Epidermal melanocyte (primary cell): ENCODE results near the gene PPP1R27.

Experiments used
- DNase-seq: peaks from one replicate; pipeline ENCODE4 v3.0.0; 2011; ENCODE audit warnings: low spot score; ENCODE audit not compliant: insufficient read length

The PPP1R27 gene

DNA sequence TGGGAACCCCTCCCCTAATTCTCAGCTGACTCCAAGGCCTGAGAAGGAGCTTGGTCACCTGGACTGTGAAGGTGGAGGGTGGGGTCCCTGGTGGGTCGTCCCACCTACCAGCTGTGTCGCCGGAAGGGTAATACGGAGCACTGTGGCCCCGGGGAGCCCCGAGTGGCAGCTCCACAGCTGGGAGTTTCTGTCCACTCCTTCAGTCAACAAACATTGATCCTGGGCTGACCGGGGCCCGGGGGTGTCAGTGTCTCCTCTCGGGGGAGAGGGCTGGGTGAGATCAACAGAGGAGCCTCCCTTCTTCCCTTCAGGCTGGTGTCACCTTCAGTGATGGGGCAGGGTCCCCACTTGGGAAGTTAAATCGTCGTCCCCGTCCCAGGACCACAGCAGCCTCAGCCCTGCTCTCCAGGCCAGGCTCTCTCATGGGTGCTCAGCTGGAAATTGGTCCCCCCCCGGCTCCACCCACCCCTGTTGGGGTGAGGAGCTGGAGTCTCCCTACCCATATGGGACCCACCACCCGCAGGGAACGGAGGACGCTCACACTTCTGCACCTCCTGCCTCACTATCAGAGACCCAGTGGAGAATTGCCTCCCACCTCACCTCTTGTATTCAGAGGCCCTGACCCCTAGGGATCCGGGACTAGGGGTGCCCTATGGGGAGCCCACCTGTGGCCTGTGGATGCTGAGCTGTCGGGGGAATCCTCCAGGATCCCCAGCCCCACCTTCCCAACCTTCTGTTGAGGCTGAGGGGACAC is 29.0 kb downstream of the PPP1R27 start:
- DNase-seq: no peak

DNA sequence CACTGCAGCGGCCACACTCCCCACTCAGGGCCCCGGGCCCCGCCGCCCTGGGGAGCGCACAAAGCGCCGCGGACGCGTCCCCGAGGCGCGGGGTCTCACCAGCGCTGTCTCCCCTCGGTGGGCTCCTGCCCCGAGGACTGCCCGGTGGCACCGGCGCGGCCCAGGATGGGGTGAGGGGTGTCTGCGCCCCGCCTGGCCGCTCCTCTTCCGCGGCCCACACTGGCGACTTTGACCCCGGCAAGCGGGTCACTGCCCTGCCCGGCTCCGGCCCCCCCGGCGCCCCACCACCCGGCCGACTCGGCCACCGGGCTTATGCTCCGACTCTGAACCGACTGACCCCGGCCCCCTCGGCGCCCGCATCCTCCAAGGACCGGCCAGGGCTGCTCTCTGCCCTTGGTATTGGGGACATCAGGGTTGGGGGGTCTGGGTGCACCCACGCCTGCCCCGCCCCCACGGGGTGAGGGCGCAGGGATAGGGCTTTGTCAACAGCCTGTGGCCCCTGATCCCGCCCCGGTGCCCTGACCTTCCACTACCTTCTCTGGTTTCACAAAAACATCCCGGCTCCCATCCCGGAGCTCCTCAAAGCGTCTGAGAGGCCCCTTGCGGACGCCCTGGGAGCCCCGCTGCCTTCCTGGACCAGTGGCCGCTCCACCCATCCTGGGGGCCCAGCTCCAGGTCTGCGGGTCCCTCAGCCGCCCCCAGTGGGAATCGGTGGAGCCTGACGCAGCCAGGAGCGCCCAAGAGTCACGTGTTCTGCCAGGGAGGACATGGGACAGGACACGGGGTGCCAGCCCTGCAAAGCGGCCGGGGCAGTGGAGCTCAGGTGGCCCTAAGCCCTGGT is 30.1 kb downstream of the PPP1R27 start:
- DNase-seq: no peak

GRCh38 chr17:81803728-81804558 is 30.9 kb downstream of the PPP1R27 start, which contains the start of gene GCGR:
Gene GCGR (plus strand): TSS chr17:81804150. CDS start chr17:81809019, 4,869 bp downstream.
- no peak for DNase-seq

GRCh38 chr17:81802856-81803643 is 31.8 kb downstream of the PPP1R27 start:
- no peak for DNase-seq

DNA sequence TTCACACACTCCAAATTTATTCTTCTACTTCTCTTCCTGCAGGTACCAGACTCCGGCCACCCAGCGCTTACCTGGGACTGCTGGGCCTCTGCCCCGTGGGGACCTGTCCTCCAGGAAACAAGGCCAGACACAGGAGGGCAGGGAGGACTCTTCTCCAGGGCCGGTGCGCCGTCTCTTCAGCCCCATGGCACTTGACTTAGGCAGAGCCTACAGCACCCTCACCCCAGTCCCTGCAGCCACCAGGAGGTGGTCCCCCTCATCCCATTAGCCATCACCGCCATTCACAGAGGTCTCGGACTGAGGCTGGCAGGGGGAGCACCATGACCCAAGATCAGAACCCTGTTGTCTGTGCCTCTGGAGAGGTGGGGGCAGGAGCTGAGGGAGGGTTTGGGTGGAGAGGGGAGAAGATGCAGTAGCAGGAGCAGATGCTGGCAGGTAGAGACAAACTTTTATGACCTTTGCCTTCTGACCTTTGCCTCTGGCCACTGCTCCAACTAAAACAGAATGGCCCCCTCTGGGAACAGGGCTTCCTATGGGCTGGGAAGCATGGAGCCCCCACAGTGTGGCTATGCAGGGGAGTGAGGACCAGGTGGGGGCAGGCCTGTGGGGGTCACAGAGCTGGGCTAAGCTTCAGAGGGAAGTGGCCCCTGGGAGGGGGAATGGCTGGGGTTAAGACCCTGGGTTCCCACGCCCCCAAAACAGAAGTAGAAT is 32.6 kb downstream of the PPP1R27 start:
- no peak for DNase-seq

DNA sequence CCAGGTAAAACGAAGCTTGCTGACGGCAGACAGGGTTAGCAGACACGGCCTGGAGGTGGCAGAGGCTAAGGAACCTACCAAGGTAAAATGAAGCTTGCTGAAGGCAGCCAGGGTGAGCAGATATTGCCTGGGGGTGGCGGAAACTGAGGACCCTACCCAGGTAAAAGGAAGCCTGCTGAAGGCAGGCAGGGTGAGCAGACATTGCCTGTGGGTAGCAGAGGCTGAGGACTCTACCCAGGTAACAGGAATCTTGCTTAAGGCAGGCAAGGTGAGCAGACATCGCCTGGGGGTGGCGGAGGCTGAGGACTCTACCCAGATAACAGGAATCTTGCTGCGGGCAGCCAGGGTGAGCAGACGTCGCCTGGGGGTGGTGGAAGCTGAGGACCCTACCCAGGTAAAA is 33.5 kb downstream of the PPP1R27 start:
- DNase-seq: no peak

DNA sequence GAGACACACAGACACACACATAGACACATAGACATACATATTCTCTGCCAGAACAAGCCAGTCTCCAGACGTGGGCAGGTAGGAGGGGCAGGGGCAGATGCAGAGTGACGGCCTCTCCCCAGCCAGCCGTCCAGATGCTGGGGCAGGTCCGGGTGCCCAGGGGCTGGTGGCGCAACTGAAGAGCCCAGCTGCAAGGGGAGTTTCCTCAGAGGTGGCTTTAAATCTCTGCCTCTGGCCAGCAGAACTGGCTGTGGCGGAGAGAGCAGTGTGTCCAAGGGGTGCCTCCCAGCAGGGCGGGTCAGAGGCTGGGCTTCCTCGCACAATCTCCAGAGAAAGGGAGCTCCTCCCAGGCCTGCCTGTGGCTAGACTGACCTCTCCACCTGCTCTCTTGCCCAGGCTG is 40.3 kb downstream of the PPP1R27 start:
- no peak for DNase-seq

- DNase-seq: no peak
Observed at GRCh38 chr17:81794074-81794476, 40.8 kb downstream of the PPP1R27 start.

DNA sequence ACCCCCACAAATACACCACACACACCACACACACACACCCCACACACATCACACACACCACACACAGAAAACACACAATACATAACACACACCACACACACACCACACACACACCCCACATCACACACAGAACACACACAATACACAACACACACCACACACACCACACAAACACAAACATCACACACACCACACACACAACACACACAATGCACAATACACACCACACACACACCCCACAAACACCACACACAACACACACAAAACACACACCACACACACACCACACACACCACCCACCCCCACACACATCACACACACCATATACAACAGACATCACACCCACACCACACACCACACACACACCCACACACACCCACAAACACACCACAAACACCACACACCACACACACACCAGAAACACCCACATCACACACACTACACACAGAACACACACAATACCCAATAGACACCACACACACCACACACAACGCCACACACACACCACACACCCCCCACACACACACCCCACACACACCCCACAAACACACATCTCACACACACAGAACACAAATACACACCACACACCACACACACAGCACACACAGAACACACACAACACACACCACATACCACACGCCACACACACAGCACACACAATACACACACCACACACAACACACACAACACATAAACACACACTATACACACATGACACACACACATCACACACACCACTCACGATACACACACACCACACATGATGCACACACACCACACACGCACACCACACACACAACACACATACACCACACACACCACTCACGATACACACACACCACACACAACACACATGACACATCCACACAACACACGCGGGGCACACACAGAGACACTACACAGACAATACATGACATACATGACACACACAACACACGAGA is 41.9 kb downstream of the PPP1R27 start:
- DNase-seq: no peak
